Omental fat pad (tissue), 4 donors: ENCODE measurements around the gene SLMAP. TPM values are rescaled to one million over a fixed set of nuclear protein-coding genes. Genes with fewer than 3 reads are reported as not detected.

Experiments used
- ATAC-seq: fragments of 150-250 bp; one replicate; pipeline ENCODE4 v1.9.1; 2016; ENCODE audit warnings: mild to moderate bottlenecking, moderate library complexity; ENCODE audit not compliant: low FRiP score
- DNase-seq: peaks from one replicate; pipeline ENCODE4 v3.0.0-alpha.2; 2019; ENCODE audit warnings: low spot score
- CTCF ChIP-seq, 3 donors: fragments of 450-650 bp; IDR thresholded peaks; one replicate each; pipeline ENCODE4 v1.5.1; 2016 to 2017; ENCODE audit warnings: antibody characterized with exemption in 3 of 3, mild to moderate bottlenecking in 3 of 3, moderate library complexity in 2 of 3
- total RNA-seq, 4 donors: library from RNA; depleted of rRNA; stranded (reverse); fragments of >200 nt; gene quantifications; one replicate each; pipeline ENCODE4 v1.1.0, GENCODE V29; 2016

SLMAP gene
- total RNA-seq, 4 donors from 2014 or later: 42.7 to 72.7 (median 47.1) TPM

GRCh38 chr3:57929988-57930387, 173.9 kb downstream of the SLMAP start:
- TF ChIP-seq CTCF (IDR thresholded peaks at IDR 0.05): no peak
- no peak for DNase-seq
- no peak for ATAC-seq

GRCh38 chr3:57933602-57934001, 177.5 kb downstream of the SLMAP start:
- TF ChIP-seq CTCF (IDR thresholded peaks at IDR 0.05): no peak
- no peak for ATAC-seq
- DNase-seq: no peak

- ATAC-seq: no peak
- no peak for DNase-seq
- TF ChIP-seq CTCF (IDR thresholded peaks at IDR 0.05): no peak
Observed at GRCh38 chr3:57934373-57934772, 178.3 kb downstream of the SLMAP start.

GRCh38 chr3:57935539-57935938, 179.4 kb downstream of the SLMAP start:
- DNase-seq (no peak), ATAC-seq (no peak)
- TF ChIP-seq CTCF (IDR thresholded peaks at IDR 0.05): no peak

GRCh38 chr3:57937092-57937491, 181.0 kb downstream of the SLMAP start:
- no peak for ATAC-seq
- TF ChIP-seq CTCF (IDR thresholded peaks at IDR 0.05): no peak

GRCh38 chr3:57939775-57940174, 183.7 kb downstream of the SLMAP start:
- no peak for ATAC-seq
- no peak for DNase-seq

More at GRCh38 chr3:57937092-57937491, 181.0 kb downstream of the SLMAP start:
- no peak for DNase-seq

More at GRCh38 chr3:57939775-57940174, 183.7 kb downstream of the SLMAP start:
- no peak for TF ChIP-seq CTCF (IDR thresholded peaks at IDR 0.05)
